Gastroesophageal sphincter (tissue), 3 donors: Measurements from ENCODE around the gene DMRT1.

Experiments used
- POLR2A ChIP-seq, 2 donors: fragments of 450-650 bp; IDR thresholded peaks; one replicate each; pipeline ENCODE4 v1.6.1; 2017; ENCODE audit warnings: antibody characterized with exemption in 2 of 2, mild to moderate bottlenecking in 2 of 2, moderate library complexity in 1 of 2
- POLR2AphosphoS5 ChIP-seq: sonication (generic); formaldehyde crosslinking; IDR thresholded peaks from one replicate; pipeline ENCODE4 v1.6.1; 2017; ENCODE audit warnings: antibody characterized with exemption
- TF ChIP-seq, protein P1 (sequence below), 4 experiments: fragments of 200-600 bp in 2 of 4; fragments of 450-650 bp in 2 of 4; sonication (generic) in 1 of 4; IDR thresholded peaks; one replicate each; pipeline ENCODE4 v1.5.1; 2017 to 2019; ENCODE audit warnings: antibody characterized with exemption in 4 of 4, mild to moderate bottlenecking in 2 of 4, moderate library complexity in 2 of 4

DNA sequence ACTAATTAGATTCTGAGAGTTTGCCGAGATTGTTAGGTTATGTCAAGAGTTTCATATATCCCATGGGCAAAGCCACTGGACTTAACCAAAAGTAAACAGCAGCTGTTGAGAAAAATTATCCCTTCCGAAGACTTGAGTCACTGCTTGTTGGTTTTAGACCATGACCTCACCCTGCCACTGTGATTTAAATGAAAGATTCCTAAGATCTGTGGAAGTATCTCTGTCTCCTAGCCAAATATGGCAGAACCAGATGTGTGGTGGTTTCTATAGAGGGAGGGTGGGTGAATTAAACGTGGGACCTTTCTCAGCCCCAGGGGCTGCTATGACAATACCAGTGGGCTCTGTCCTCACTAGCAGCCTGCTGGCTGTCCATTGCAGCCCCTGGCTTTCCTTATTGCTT lies 154.3 kb downstream of the DMRT1 start:
- no peak for TF ChIP-seq POLR2AphosphoS5
- TF ChIP-seq, protein P1, sequence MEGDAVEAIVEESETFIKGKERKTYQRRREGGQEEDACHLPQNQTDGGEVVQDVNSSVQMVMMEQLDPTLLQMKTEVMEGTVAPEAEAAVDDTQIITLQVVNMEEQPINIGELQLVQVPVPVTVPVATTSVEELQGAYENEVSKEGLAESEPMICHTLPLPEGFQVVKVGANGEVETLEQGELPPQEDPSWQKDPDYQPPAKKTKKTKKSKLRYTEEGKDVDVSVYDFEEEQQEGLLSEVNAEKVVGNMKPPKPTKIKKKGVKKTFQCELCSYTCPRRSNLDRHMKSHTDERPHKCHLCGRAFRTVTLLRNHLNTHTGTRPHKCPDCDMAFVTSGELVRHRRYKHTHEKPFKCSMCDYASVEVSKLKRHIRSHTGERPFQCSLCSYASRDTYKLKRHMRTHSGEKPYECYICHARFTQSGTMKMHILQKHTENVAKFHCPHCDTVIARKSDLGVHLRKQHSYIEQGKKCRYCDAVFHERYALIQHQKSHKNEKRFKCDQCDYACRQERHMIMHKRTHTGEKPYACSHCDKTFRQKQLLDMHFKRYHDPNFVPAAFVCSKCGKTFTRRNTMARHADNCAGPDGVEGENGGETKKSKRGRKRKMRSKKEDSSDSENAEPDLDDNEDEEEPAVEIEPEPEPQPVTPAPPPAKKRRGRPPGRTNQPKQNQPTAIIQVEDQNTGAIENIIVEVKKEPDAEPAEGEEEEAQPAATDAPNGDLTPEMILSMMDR (IDR thresholded peaks at IDR 0.05), result no peak
- no peak for TF ChIP-seq POLR2A (IDR thresholded peaks at IDR 0.05)
